Tibial artery (tissue), 4 donors: ENCODE measurements around the gene TRHDE.

Experiments used
- DNase-seq, 2 donors: peaks; one replicate each; pipeline ENCODE4 v3.0.0-alpha.2; 2019
- H3K27ac ChIP-seq, 2 donors: fragments of 200-600 bp; sonication (generic) in 1 of 2; 1 replicate in 1 of 2; 2 replicates in 1 of 2; pipeline ENCODE4 v1.5.1; 2018 to 2019; ENCODE audit warnings: mild to moderate bottlenecking in 1 of 2
- H3K27me3 ChIP-seq, 2 donors: fragments of 200-600 bp; sonication (generic) in 1 of 2; one replicate each; pipeline versions ENCODE4 v1.5.1 to v1.6.0; 2016 to 2019
- H3K36me3 ChIP-seq, 3 donors: fragments of 200-600 bp; sonication (generic) in 2 of 3; one replicate each; pipeline ENCODE4 v1.5.1; 2016 to 2019; ENCODE audit warnings: mild to moderate bottlenecking in 2 of 3
- H3K4me1 ChIP-seq, 4 donors: fragments of 200-600 bp; sonication (generic) in 2 of 4; 1 replicate in 3 of 4; 2 replicates in 1 of 4; pipeline ENCODE4 v1.5.1; 2016 to 2019
- H3K4me3 ChIP-seq, 2 donors: fragments of 200-600 bp; sonication (generic) in 1 of 2; 1 replicate in 1 of 2; 2 replicates in 1 of 2; pipeline ENCODE4 v1.5.1; 2018 to 2019; ENCODE audit warnings: mild to moderate bottlenecking in 2 of 2
- H3K9me3 ChIP-seq, 3 donors: fragments of 200-600 bp; sonication (generic) in 1 of 3; one replicate each; pipeline ENCODE4 v1.5.1; 2016 to 2019
- intact Hi-C: fragments of 100-400 bp; cut with DNase I; formaldehyde crosslinking; loops from one replicate; pipeline ENCODE4 v1.15.0; 2023; ENCODE audit warnings: low total_unique reads
- TF ChIP-seq, protein P1 (sequence below), 2 experiments: fragments of 200-600 bp in 1 of 2; fragments of 450-650 bp in 1 of 2; IDR thresholded peaks; one replicate each; pipeline ENCODE4 v1.5.1; 2017 to 2019; ENCODE audit warnings: antibody characterized with exemption in 2 of 2, mild to moderate bottlenecking in 1 of 2, moderate library complexity in 1 of 2

The TRHDE gene

DNA sequence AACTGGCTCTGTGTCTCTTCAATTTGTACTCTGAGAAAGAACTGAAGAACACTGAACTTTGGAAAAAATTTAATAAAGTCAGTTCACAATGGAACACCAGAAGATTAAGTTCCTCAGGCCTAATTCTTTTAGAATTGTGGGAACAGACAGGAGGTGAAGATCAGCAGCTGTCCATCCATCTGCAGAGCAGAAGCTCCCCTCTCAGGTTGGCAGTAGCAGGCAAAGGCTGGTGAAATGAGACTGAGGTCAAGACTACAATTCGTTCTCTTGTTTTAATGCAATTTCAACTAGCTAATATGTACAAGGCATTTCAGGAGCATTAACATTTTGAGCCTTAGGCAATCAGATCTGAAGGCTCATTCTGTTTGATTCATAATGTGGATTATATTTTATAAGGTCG is 10.3 kb upstream of the TRHDE start:
- no peak for DNase-seq
- no peaks in the 10 kb centered on the region for H3K4me1 ChIP-seq
- no peaks in the 10 kb centered on the region for H3K27me3 ChIP-seq
- no peaks in the 10 kb centered on the region for H3K9me3 ChIP-seq
- intact Hi-C loops = no loop called here
- H3K36me3 ChIP-seq = no peaks in the 10 kb centered on the region
- TF ChIP-seq, protein P1, sequence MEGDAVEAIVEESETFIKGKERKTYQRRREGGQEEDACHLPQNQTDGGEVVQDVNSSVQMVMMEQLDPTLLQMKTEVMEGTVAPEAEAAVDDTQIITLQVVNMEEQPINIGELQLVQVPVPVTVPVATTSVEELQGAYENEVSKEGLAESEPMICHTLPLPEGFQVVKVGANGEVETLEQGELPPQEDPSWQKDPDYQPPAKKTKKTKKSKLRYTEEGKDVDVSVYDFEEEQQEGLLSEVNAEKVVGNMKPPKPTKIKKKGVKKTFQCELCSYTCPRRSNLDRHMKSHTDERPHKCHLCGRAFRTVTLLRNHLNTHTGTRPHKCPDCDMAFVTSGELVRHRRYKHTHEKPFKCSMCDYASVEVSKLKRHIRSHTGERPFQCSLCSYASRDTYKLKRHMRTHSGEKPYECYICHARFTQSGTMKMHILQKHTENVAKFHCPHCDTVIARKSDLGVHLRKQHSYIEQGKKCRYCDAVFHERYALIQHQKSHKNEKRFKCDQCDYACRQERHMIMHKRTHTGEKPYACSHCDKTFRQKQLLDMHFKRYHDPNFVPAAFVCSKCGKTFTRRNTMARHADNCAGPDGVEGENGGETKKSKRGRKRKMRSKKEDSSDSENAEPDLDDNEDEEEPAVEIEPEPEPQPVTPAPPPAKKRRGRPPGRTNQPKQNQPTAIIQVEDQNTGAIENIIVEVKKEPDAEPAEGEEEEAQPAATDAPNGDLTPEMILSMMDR (IDR thresholded peaks at IDR 0.05) = no peak
- no peak overlapping the region for H3K4me3 ChIP-seq
- H3K27ac ChIP-seq = no peak overlapping the region

DNA sequence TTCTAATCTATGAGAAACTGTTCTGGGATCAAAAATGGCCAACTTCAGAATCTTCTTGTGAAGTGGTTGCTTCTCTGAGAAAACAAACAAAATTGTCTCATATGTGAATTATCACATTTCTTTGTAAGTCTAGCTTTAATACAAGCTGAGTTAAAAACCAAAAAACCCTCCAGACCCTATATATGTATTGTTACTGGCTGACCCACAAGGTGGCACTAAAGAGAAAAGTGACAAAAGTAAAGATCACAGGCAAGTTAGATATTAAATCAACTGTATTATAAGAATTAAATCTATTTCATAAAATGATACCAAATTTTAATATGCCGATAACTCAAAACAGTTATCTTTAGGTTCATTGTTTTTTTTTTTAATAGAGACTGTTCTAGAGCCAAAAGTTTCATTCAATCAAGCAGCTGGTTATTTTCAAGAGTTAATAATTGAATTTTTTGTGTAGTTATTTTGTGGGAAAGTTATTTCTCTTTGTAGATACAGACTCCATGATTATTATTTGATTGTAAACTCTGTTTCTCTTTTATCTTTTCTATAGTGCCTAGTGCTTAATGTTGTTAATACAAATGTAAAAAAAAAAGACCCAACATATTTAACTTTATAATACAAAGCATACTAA is 7.5 kb upstream of the TRHDE start:
- Histone ChIP-seq H3K4me1 (no peaks in the 10 kb centered on the region), H3K9me3 (no peaks in the 10 kb centered on the region), H3K36me3 (no peaks in the 10 kb centered on the region), H3K27ac (no peak overlapping the region), H3K27me3 (no peaks in the 10 kb centered on the region), H3K4me3 (no peak overlapping the region)
- intact Hi-C loops = no loop called here
- no peak for DNase-seq
- TF ChIP-seq, protein P1 (IDR thresholded peaks at IDR 0.05) = peak; percentile 18 to 31

DNA sequence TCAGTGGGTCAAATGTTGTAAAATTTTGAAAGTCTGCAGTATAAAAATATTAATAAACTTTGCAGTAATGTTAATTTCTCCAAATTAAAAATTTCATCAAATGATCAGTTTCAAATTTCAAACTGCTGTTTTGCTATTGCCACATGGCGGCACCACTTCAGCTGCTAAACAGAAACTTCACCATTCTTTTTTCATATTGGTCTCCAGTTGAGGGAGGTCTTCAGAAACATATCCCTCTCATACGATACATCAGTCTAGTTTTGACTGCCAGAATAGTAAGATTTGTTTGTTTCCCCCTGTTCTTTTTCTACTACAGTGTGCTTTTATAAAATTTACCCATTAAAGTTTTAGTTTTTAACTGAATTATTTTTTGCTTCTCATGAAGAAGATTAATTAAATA is 4.2 kb upstream of the TRHDE start:
- H3K4me1 ChIP-seq = peaks cover 0 to 17% (median 6%) of the 10 kb centered on the region in 4 donors
- no peaks in the 10 kb centered on the region for H3K36me3 ChIP-seq
- no peak overlapping the region for H3K4me3 ChIP-seq
- H3K27me3 ChIP-seq = peaks cover 0 to 3% of the 10 kb centered on the region in 2 donors
- no peak overlapping the region for H3K27ac ChIP-seq
- DNase-seq = no peak
- TF ChIP-seq, protein P1 (IDR thresholded peaks at IDR 0.05) = peak in 1 of 2 experiments; percentile 16
- no peaks in the 10 kb centered on the region for H3K9me3 ChIP-seq
- intact Hi-C loops = no loop called here

DNA sequence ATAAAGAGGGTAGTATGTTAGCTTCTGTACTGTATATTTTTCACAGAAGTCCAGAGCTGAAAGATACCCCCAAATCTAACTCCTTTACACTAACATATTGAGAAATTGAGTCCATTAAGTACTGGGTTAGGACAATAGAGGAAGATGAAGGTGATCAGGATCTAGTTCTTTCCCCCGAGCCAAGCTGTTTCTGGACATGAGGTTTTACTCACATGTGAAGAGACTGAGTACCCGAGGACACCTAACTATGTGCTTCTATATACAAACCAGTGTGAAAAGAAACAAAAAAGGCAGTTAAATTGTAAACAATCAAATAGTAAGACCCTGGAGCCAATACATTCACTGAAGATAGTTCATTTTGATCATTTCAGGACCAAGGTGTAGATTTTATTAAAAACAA is 3.8 kb upstream of the TRHDE start:
- TF ChIP-seq, protein P1 (IDR thresholded peaks at IDR 0.05) = no peak
- Histone ChIP-seq H3K4me1 (peaks cover 0 to 21% (median 10%) of the 10 kb centered on the region in 4 donors), H3K4me3 (no peak overlapping the region), H3K36me3 (no peaks in the 10 kb centered on the region), H3K9me3 (no peaks in the 10 kb centered on the region), H3K27me3 (peaks cover 0 to 7% of the 10 kb centered on the region in 2 donors), H3K27ac (no peak overlapping the region)
- DNase-seq = no peak
- intact Hi-C loops = no loop called here

DNA sequence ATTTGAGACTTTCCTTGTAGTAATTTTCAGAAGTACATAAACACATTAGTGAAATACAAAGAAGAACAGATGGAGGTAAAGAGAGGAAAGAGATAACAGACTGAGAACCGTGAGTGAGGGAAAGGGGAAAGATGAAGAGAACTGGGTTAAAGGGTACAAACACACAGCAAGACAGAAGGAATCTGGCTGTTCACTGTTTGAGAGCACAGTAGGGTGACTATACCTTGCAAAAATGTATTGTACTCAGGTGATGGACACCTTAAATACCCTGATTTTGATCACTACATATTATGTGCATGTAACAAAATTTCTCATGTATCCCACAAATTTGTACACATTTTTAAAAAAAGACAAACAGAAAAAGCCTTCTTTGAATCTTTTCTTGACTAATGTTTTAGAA is 2.7 kb upstream of the TRHDE start:
- Histone ChIP-seq H3K4me3 (no peak overlapping the region), H3K36me3 (no peaks in the 10 kb centered on the region), H3K4me1 (peaks cover 0 to 26% (median 16%) of the 10 kb centered on the region in 4 donors), H3K27ac (no peak overlapping the region), H3K9me3 (no peaks in the 10 kb centered on the region), H3K27me3 (peaks cover 0 to 9% of the 10 kb centered on the region in 2 donors)
- TF ChIP-seq, protein P1 (IDR thresholded peaks at IDR 0.05) = no peak
- intact Hi-C loops = no loop called here
- no peak for DNase-seq
